Measurements from ENCODE around the gene SRGAP1.

SRGAP1 gene

GRCh38 chr12:64036414-64036813 is 191.9 kb downstream of the SRGAP1 start:
- Histone ChIP-seq H3K4me3 (ENCODE audit: low read length) (no peak overlapping the region), H3K36me3 (replicated peaks; ENCODE audit: insufficient read depth, low read length) (no peaks in the 10 kb centered on the region), H4K20me1 (ENCODE audit: insufficient read depth, low read length) (no peaks in the 10 kb centered on the region), H3K9ac (ENCODE audit: low read length) (no peak overlapping the region), H3K79me2 (ENCODE audit: low read length) (no peaks in the 10 kb centered on the region), H3K9me2 (replicated peaks; ENCODE audit: insufficient read depth, low read length) (no peaks in the 10 kb centered on the region), H3K9me3 (replicated peaks; ENCODE audit: insufficient read depth, low read length) (no peaks in the 10 kb centered on the region), H3K4me1 (ENCODE audit: low read length) (no peaks in the 10 kb centered on the region), H2AFZ (ENCODE audit: low read length) (no peak overlapping the region), H3K27ac (ENCODE audit: low read length) (no peak overlapping the region), H3K4me2 (ENCODE audit: low read depth, low read length) (no peak overlapping the region), H3F3A (ENCODE audit: insufficient read depth, low read length) (no peaks in the 10 kb centered on the region), H3K27me3 (replicated peaks; ENCODE audit: insufficient read depth, low read length) (no peaks in the 10 kb centered on the region)
- TF ChIP-seq CTCF (IDR thresholded peaks at IDR 0.05; ENCODE audit: low read length) (no peak), EZH2 (optimal IDR thresholded peaks at IDR 0.05; ENCODE audit: low read depth, low read length) (no peak), EZH2phosphoT487 (IDR thresholded peaks at IDR 0.05; ENCODE audit: low read length) (no peak)
- no peak for DNase-seq

GRCh38 chr12:64039281-64039871 is 194.9 kb downstream of the SRGAP1 start:
- TF ChIP-seq EZH2 (optimal IDR thresholded peaks at IDR 0.05; ENCODE audit: low read depth, low read length) = no peak
- H3K9me3 ChIP-seq (replicated peaks; ENCODE audit: insufficient read depth, low read length) = no peaks in the 10 kb centered on the region
- H3K79me2 ChIP-seq (ENCODE audit: low read length) = no peaks in the 10 kb centered on the region
- no peaks in the 10 kb centered on the region for H3K27me3 ChIP-seq (replicated peaks; ENCODE audit: insufficient read depth, low read length)
- no peaks in the 10 kb centered on the region for H3K4me1 ChIP-seq (ENCODE audit: low read length)
- no peak overlapping the region for H3K9ac ChIP-seq (ENCODE audit: low read length)
- no peak for DNase-seq
- H2AFZ ChIP-seq (ENCODE audit: low read length) = no peak overlapping the region
- no peak overlapping the region for H3K4me2 ChIP-seq (ENCODE audit: low read depth, low read length)
- no peak overlapping the region for H3K4me3 ChIP-seq (ENCODE audit: low read length)
- H4K20me1 ChIP-seq (ENCODE audit: insufficient read depth, low read length) = no peaks in the 10 kb centered on the region
- H3K36me3 ChIP-seq (replicated peaks; ENCODE audit: insufficient read depth, low read length) = no peaks in the 10 kb centered on the region
- H3F3A ChIP-seq (ENCODE audit: insufficient read depth, low read length) = no peaks in the 10 kb centered on the region
- H3K9me2 ChIP-seq (replicated peaks; ENCODE audit: insufficient read depth, low read length) = no peaks in the 10 kb centered on the region
- no peak overlapping the region for H3K27ac ChIP-seq (ENCODE audit: low read length)

GRCh38 chr12:64042911-64043310 is 198.4 kb downstream of the SRGAP1 start:
- no peaks in the 10 kb centered on the region for H4K20me1 ChIP-seq (ENCODE audit: insufficient read depth, low read length)
- H3F3A ChIP-seq (ENCODE audit: insufficient read depth, low read length) = no peaks in the 10 kb centered on the region
- H3K27me3 ChIP-seq (replicated peaks; ENCODE audit: insufficient read depth, low read length) = no peaks in the 10 kb centered on the region
- no peak overlapping the region for H3K9ac ChIP-seq (ENCODE audit: low read length)
- no peak overlapping the region for H2AFZ ChIP-seq (ENCODE audit: low read length)
- no peak overlapping the region for H3K4me2 ChIP-seq (ENCODE audit: low read depth, low read length)
- no peak for DNase-seq
- TF ChIP-seq EZH2 (optimal IDR thresholded peaks at IDR 0.05; ENCODE audit: low read depth, low read length) = no peak
- no peak for TF ChIP-seq EZH2phosphoT487 (IDR thresholded peaks at IDR 0.05; ENCODE audit: low read length)
- no peak for TF ChIP-seq CTCF (IDR thresholded peaks at IDR 0.05; ENCODE audit: low read length)
- H3K4me1 ChIP-seq (ENCODE audit: low read length) = no peaks in the 10 kb centered on the region
- no peaks in the 10 kb centered on the region for H3K36me3 ChIP-seq (replicated peaks; ENCODE audit: insufficient read depth, low read length)
- no peaks in the 10 kb centered on the region for H3K9me3 ChIP-seq (replicated peaks; ENCODE audit: insufficient read depth, low read length)
- no peaks in the 10 kb centered on the region for H3K9me2 ChIP-seq (replicated peaks; ENCODE audit: insufficient read depth, low read length)
- no peak overlapping the region for H3K4me3 ChIP-seq (ENCODE audit: low read length)
- H3K79me2 ChIP-seq (ENCODE audit: low read length) = no peaks in the 10 kb centered on the region
- no peak overlapping the region for H3K27ac ChIP-seq (ENCODE audit: low read length)

GRCh38 chr12:64044191-64044590 is 199.7 kb downstream of the SRGAP1 start:
- DNase-seq = no peak
- H2AFZ ChIP-seq (ENCODE audit: low read length) = no peak overlapping the region
- no peaks in the 10 kb centered on the region for H3K27me3 ChIP-seq (replicated peaks; ENCODE audit: insufficient read depth, low read length)
- H3K9me3 ChIP-seq (replicated peaks; ENCODE audit: insufficient read depth, low read length) = no peaks in the 10 kb centered on the region
- H3K4me1 ChIP-seq (ENCODE audit: low read length) = no peaks in the 10 kb centered on the region
- H3K9ac ChIP-seq (ENCODE audit: low read length) = no peak overlapping the region
- H3K79me2 ChIP-seq (ENCODE audit: low read length) = no peaks in the 10 kb centered on the region
- H4K20me1 ChIP-seq (ENCODE audit: insufficient read depth, low read length) = no peaks in the 10 kb centered on the region
- TF ChIP-seq CTCF (IDR thresholded peaks at IDR 0.05; ENCODE audit: low read length) (no peak), EZH2phosphoT487 (IDR thresholded peaks at IDR 0.05; ENCODE audit: low read length) (no peak), EZH2 (optimal IDR thresholded peaks at IDR 0.05; ENCODE audit: low read depth, low read length) (no peak)
- H3K4me3 ChIP-seq (ENCODE audit: low read length) = no peak overlapping the region
- H3K9me2 ChIP-seq (replicated peaks; ENCODE audit: insufficient read depth, low read length) = no peaks in the 10 kb centered on the region
- H3F3A ChIP-seq (ENCODE audit: insufficient read depth, low read length) = no peaks in the 10 kb centered on the region
- no peak overlapping the region for H3K27ac ChIP-seq (ENCODE audit: low read length)
- no peaks in the 10 kb centered on the region for H3K36me3 ChIP-seq (replicated peaks; ENCODE audit: insufficient read depth, low read length)
- no peak overlapping the region for H3K4me2 ChIP-seq (ENCODE audit: low read depth, low read length)
